Natural killer cell (primary cell): ENCODE measurements around the gene SMIM22. TPM values are rescaled to one million over a fixed set of nuclear protein-coding genes. Genes with fewer than 3 reads are reported as not detected.
A peak's percentile ranks its signal among the peaks of the same experiment; 100 is the strongest.

ENCODE experiments used
- ATAC-seq, 3 donors: fragments of 150-1000 bp in 2 of 3; fragments of 200-7000 bp in 1 of 3; cut with Tn5 transposase; 1 replicate in 1 of 3; 2 replicates in 2 of 3; pipeline ENCODE4 v1.10.0; 2021; ENCODE audit warnings: mild to moderate bottlenecking in 2 of 3, moderate library complexity in 2 of 3
- DNase-seq, 2 donors: peaks; one replicate each; pipeline versions ENCODE4 v3.0.0 to v3.0.0-alpha.2; 2013 to 2021; ENCODE audit warnings: mixed read lengths in 1 of 2
- H3K27ac ChIP-seq: one replicate; pipeline ENCODE4 v1.5.1; 2013; ENCODE audit warnings: mild to moderate bottlenecking, low read length
- H3K27me3 ChIP-seq: one replicate; pipeline ENCODE4 v1.6.1; 2013; ENCODE audit warnings: low read length; ENCODE audit not compliant: control insufficient read depth, insufficient read depth
- H3K36me3 ChIP-seq: one replicate; pipeline ENCODE4 v1.6.1; 2013; ENCODE audit warnings: low read length; ENCODE audit not compliant: control insufficient read depth, insufficient read depth
- H3K4me1 ChIP-seq: one replicate; pipeline ENCODE4 v1.6.1; 2013; ENCODE audit warnings: low read length; ENCODE audit not compliant: control insufficient read depth, insufficient read depth
- H3K4me3 ChIP-seq: one replicate; pipeline ENCODE4 v1.5.1; 2013; ENCODE audit warnings: low read length
- H3K9me3 ChIP-seq: one replicate; pipeline ENCODE4 v1.6.1; 2013; ENCODE audit warnings: low read length; ENCODE audit not compliant: control insufficient read depth, insufficient read depth
- H3K27ac Mint-ChIP-seq, 2 donors: one replicate each; pipeline ENCODE4 v1.8.0; 2022; ENCODE audit warnings: mild to moderate bottlenecking in 2 of 2, mixed read lengths in 2 of 2, moderate library complexity in 1 of 2
- H3K27me3 Mint-ChIP-seq, 2 donors: one replicate each; pipeline ENCODE4 v1.8.0; 2022; ENCODE audit warnings: low read depth in 2 of 2, mixed read lengths in 2 of 2
- H3K36me3 Mint-ChIP-seq: one replicate; pipeline ENCODE4 v1.8.0; 2022; ENCODE audit warnings: mixed read lengths
- H3K4me1 Mint-ChIP-seq, 2 donors: one replicate each; pipeline ENCODE4 v1.8.0; 2022; ENCODE audit warnings: mixed read lengths in 2 of 2
- H3K4me3 Mint-ChIP-seq: one replicate; pipeline ENCODE4 v1.8.0; 2022; ENCODE audit warnings: mild to moderate bottlenecking, moderate library complexity, mixed read lengths
- H3K9me3 Mint-ChIP-seq, 2 donors: one replicate each; pipeline ENCODE4 v1.8.0; 2022; ENCODE audit warnings: mixed read lengths in 2 of 2
- WGBS: methylation state at CpG from one replicate; pipeline ENCODE4 v1.1.7; 2013; ENCODE audit warnings: missing lambda C conversion rate; ENCODE audit not compliant: insufficient coverage; 5-methylcytosine and 5-hydroxymethylcytosine counted together
- intact Hi-C: fragments of 100-400 bp; cut with micrococcal nuclease; formaldehyde crosslinking; loops from one replicate; pipeline ENCODE4 v1.14.2; 2022
- total RNA-seq, 4 donors: library from RNA; stranded (reverse); fragments of 120-200 nt in 1 of 4; gene quantifications; one replicate each; pipeline versions ENCODE4 v1.2.3 to v1.2.4, GENCODE V29; 2013 to 2022
- TF ChIP-seq, protein P1 (sequence below): fragments of 200-600 bp; IDR thresholded peaks from one replicate; pipeline ENCODE4 v1.8.0; 2022; ENCODE audit warnings: antibody characterized with exemption

SMIM22 gene
- total RNA-seq, 3 donors from 2014 or later (not counting 1 experiment from before 2014, with no cell fraction given), result not detected

GRCh38 chr16:4800290-4801041 is 5.3 kb downstream of the SMIM22 start:
- peaks cover 3% of the 10 kb centered on the region for H3K36me3 ChIP-seq
- TF ChIP-seq, protein P1, sequence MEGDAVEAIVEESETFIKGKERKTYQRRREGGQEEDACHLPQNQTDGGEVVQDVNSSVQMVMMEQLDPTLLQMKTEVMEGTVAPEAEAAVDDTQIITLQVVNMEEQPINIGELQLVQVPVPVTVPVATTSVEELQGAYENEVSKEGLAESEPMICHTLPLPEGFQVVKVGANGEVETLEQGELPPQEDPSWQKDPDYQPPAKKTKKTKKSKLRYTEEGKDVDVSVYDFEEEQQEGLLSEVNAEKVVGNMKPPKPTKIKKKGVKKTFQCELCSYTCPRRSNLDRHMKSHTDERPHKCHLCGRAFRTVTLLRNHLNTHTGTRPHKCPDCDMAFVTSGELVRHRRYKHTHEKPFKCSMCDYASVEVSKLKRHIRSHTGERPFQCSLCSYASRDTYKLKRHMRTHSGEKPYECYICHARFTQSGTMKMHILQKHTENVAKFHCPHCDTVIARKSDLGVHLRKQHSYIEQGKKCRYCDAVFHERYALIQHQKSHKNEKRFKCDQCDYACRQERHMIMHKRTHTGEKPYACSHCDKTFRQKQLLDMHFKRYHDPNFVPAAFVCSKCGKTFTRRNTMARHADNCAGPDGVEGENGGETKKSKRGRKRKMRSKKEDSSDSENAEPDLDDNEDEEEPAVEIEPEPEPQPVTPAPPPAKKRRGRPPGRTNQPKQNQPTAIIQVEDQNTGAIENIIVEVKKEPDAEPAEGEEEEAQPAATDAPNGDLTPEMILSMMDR, result no peak
- H3K27me3 ChIP-seq, result no peaks in the 10 kb centered on the region
- DNase-seq (no peak), ATAC-seq (no peak)
- Mint-ChIP-seq H3K9me3 (no peaks in the 10 kb centered on the region), H3K36me3 (no peaks in the 10 kb centered on the region), H3K4me3 (peak overlapping the region; percentile 62), H3K27me3 (no peaks in the 10 kb centered on the region), H3K4me1 (peaks cover 0 to 10% of the 10 kb centered on the region in 2 donors), H3K27ac (no peak overlapping the region)
- peaks cover 27% of the 10 kb centered on the region for H3K4me1 ChIP-seq
- intact Hi-C loops, result no loop called here
- no peak overlapping the region for H3K4me3 ChIP-seq
- no peak overlapping the region for H3K27ac ChIP-seq
- WGBS, result 55% methylated on average over 17 of the region's 17 CpGs
- no peaks in the 10 kb centered on the region for H3K9me3 ChIP-seq

DNA sequence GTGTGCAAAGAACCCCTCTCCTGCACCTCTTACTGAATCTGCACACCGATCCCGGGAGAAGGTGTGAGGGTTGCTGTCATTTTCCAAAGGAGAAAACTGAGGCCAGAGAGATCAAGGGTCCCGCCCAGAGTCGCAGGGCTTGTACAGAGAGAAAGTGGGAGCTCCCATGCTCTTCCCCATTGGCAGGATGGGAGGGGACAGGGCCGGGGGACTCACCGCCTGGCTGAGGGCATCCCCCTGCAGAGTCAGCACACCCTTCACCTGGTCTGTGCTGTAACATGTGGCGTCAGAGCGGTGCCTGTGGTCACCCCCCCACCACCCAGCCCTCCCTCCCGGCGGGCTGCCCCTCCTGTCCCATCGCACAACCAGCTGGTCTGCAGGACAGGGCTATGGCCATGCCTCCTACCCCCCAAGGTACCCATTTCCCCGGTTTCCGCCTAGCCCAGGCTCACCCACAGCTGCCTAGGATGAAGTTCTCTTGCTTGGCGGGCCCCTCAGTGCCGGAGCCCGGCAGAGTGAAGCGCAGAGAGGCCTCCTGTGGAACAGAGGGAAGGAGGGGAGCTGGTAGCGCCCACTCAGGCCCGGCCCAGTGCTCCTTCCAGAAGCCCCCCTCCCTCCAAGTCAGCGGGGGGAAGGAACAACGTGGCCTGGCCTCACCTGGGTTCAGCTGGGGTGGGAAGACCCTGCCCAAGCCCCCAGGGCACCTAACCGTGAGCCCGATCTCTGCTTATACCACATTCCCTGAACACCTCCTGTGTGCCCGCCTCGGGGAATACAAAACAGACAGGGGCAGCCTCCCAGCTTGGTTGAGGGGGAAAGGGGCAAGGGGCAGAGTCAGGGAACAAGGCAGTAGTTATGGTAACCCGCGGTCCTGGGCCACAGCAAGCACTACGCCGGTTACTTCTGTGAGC is 6.1 kb downstream of the SMIM22 start:
- ATAC-seq (no peak), DNase-seq (no peak)
- Histone ChIP-seq H3K4me1 (peaks cover 27% of the 10 kb centered on the region), H3K9me3 (no peaks in the 10 kb centered on the region), H3K27ac (peak overlapping the region; percentile 85), H3K4me3 (peak overlapping the region; percentile 35), H3K36me3 (peaks cover 3% of the 10 kb centered on the region), H3K27me3 (no peaks in the 10 kb centered on the region)
- WGBS, result 62% methylated on average over 23 of the region's 29 CpGs
- Mint-ChIP-seq H3K27ac (peak overlapping the region; percentile 66 to 82), H3K27me3 (no peaks in the 10 kb centered on the region), H3K9me3 (no peaks in the 10 kb centered on the region), H3K36me3 (no peaks in the 10 kb centered on the region), H3K4me1 (peaks cover 0 to 10% of the 10 kb centered on the region in 2 donors), H3K4me3 (peak overlapping the region; percentile 90)
- TF ChIP-seq, protein P1, result no peak
- intact Hi-C loops, result no loop called here

- H3K27me3 ChIP-seq, result no peaks in the 10 kb centered on the region
- WGBS, result under 1% methylated on average over 70 of the region's 70 CpGs
- DNase-seq, result peak in 1 of 2 donors; percentile 90
- no peaks in the 10 kb centered on the region for H3K27me3 Mint-ChIP-seq
- H3K27ac Mint-ChIP-seq, result peak within 1 kb of the TSS; percentile 66 to 82
- ATAC-seq, result peak; percentile 38 to 60 (median 48)
- intact Hi-C loops, result loop anchor here (2.0 kb wide), 2 partner anchors 47 to 67 kb away; partner anchors contain the start of genes ANKS3 and DNAAF8
- H3K36me3 ChIP-seq, result peaks cover 5% of the 10 kb centered on the region
- no peaks in the 10 kb centered on the region for H3K36me3 Mint-ChIP-seq
- TF ChIP-seq, protein P1, result no peak
- H3K9me3 Mint-ChIP-seq, result no peaks in the 10 kb centered on the region
- H3K9me3 ChIP-seq, result no peaks in the 10 kb centered on the region
- H3K4me1 ChIP-seq, result peaks cover 27% of the 10 kb centered on the region
- peaks cover 0 to 10% of the 10 kb centered on the region in 2 donors for H3K4me1 Mint-ChIP-seq
- H3K4me3 ChIP-seq, result peak within 1 kb of the TSS; percentile 35
- H3K4me3 Mint-ChIP-seq, result peak within 1 kb of the TSS; percentile 90
- peak within 1 kb of the TSS; percentile 85 for H3K27ac ChIP-seq
Observed at GRCh38 chr16:4801962-4802658, 6.9 kb downstream of the SMIM22 start, which contains the start of gene ROGDI. TSS of gene ROGDI (minus strand) at chr16:4802633. CDS start at chr16:4802571, 62 bp downstream.
